GM18868 (cell line): ENCODE data around the gene IFIT3.

ENCODE experiments used
- ATAC-seq: cut with Tn5 transposase; IDR thresholded peaks from one replicate; pipeline ENCODE4 v1.9.1; 2021; ENCODE audit warnings: mild to moderate bottlenecking, moderate library complexity; ENCODE audit not compliant: unreplicated experiment

Gene IFIT3

GRCh38 chr10:89384474-89385340 is 56.9 kb downstream of the IFIT3 start:
- no peak for ATAC-seq

GRCh38 chr10:89388806-89389205 is 61.0 kb downstream of the IFIT3 start:
- ATAC-seq = no peak

- ATAC-seq = no peak
Measured at GRCh38 chr10:89389254-89389653, 61.5 kb downstream of the IFIT3 start.
